Caki2 (cell line): Measurements from ENCODE around the gene TLL2. TPM values are rescaled to one million over a fixed set of nuclear protein-coding genes. Genes with fewer than 3 reads are reported as not detected.

Experiments used
- DNase-seq: peaks from one replicate; pipeline ENCODE4 v3.0.0-alpha.2; 2015; ENCODE audit warnings: low read depth
- in situ Hi-C: cut with HindIII; loops from 2 replicates; pipeline ENCODE4 v1.10.0; 2016; ENCODE audit warnings: low sequenced_read_pairs, low pct_unique_long_range_greater_than_20kb, mixed read lengths
- total RNA-seq: library from RNA; depleted of rRNA; stranded (reverse); fragments of >200 nt; shearing (Covaris generic); gene quantifications from 2 replicates; pipeline ENCODE4 v1.2.3, GENCODE V29; 2014; ENCODE audit warnings: low replicate concordance

Gene TLL2
- total RNA-seq, 1 experiment from 2014 or later, result 3.8 TPM

DNA sequence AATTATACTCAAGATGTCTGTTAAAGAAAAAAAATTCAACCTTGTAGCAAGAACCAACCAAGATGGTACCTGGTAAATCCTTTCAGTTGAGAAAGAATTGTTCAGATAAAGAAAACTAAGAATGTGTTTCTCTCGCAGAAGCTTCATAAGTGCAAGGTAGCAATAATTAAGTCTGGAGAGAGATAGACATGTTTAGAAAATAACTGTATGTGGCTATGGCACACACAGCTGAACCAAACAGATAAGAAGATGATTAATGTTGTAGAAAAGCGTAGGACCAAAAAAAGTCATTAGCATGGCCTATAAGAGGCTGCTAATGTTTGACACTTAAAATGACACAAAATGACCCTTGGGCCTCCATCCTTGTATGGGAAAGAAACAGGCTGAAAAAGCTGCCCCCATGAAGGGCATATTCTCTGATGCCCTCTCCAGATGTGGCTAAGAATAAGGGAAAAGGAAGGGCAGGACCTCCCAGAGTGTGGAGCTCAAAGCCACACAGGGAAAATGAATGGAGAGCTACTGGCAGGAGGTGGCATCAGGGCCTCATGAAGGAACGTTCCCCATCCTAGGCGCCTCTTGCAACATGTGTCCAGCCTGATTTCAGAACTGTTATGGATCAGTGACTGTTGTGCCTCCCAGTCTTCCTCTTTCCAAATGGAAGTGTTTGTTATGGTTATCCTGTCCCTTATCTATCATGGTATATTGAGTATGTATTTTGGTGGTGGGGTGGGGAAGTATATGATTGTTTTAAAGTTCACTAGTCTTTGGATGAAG, 30.7 kb downstream of the TLL2 start:
- no peak for DNase-seq
- in situ Hi-C loops, result loop anchor here (25.0 kb wide), 1 partner anchor 96 kb away; no protein-coding TSS in a partner anchor

DNA sequence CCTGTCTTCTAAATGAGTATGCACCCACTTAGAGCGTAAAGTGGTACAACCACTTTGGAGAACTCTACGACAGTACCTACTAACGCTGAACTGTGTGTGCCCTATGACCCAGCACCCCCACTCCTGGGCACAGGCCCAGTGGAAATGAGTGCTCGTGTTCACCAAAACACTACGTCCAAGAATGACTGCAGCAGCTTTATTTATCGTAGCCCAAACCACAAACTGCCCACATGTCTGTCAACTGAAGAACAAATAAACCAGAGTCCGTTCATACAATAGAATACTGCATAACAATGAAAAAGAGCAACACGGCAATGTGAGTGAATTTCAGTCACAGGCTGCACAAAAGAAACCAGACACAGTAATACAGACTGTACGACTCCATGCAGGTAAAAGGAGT, 35.4 kb downstream of the TLL2 start:
- in situ Hi-C loops, result loop anchor here (25.0 kb wide), 1 partner anchor 91 kb away; no protein-coding TSS in a partner anchor
- no peak for DNase-seq

DNA sequence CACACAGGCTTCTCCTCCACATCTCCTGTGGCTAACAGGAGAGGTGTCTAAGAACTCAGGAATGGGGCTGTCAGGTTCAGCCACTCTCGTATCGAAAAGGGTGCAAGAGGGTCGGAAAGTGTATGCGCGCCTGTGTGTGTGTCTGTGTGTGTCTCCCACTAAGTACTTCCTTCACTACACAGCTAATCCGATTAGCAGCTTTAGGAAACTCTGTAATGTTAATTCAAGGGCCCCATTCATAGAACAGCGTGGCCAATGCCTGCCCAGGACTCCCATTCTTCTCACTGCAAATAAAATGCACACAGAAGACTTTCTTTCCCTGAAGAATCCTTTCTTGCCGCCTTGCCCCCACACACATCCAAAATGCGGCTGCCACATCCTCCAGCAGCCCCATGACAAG, 39.9 kb downstream of the TLL2 start:
- in situ Hi-C loops, result no loop called here
- no peak for DNase-seq

DNA sequence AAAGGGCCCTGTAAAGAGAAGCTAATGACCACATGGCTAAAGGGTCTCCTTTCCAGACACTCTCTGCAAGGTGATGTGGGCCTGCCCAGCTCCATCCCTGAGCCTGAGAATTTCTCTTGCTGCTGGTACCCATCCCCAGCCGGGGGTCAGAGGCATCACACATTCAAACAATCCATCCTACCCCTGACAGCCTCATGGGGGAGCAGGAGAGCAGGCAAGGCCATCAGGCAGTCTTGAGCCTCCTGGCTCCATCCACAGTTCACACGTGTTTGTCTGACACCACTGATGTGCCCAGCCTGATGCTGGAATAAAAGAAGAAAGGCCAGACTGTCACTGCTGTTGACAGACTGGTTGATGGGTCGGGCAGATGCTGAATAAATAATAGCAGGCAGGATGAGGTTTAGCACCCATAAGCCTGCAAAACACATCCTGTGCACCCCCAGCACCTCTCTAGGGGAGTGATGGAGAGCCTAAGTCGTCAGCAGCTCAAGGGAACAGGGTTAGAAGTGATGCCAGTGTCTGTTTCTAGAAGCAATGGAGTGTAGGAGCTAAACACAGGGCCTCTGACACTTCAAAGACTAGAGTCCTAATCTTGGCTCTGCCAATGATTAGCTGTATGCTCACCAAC, 43.5 kb downstream of the TLL2 start:
- in situ Hi-C loops, result no loop called here
- DNase-seq, result no peak

DNA sequence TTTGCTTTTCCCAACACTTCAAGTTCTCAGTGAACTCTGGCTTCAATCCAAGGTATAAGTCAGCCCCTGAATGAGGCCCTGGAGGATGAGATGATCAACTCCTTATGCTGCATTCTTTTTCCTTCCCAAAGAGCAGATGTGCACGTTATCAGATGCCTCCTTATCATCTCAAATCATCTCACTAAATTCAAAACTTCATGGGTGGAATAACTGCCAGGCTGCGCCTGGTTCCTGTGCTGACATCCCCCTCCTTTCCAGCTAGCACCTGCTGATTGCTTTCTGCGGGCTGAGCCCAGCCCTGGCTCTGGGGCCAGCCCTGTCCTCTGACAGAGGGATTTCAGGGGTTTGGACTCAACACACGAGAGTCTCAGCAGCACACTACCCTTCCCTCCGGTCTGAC, 44.9 kb downstream of the TLL2 start:
- no peak for DNase-seq
- in situ Hi-C loops, result no loop called here

DNA sequence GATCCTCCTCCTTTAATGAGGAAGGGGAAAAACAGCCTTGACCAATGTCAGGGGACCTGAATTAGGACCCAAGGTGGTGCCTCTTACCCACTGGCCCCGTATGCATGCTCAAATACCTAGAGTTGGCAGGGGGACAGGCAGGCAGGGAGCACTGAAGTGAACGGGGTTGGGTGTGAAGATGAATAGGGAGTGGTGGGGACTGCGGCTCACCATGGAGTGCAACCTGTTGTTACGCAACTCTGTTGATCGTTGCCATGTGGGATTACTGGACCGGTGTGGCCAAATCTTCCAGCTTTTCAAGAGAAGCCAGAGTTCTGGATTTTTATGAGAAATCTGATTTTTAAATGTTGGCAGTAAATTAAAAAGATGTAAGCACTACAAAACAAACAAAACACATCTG, 48.1 kb downstream of the TLL2 start:
- DNase-seq, result no peak
- in situ Hi-C loops, result no loop called here

DNA sequence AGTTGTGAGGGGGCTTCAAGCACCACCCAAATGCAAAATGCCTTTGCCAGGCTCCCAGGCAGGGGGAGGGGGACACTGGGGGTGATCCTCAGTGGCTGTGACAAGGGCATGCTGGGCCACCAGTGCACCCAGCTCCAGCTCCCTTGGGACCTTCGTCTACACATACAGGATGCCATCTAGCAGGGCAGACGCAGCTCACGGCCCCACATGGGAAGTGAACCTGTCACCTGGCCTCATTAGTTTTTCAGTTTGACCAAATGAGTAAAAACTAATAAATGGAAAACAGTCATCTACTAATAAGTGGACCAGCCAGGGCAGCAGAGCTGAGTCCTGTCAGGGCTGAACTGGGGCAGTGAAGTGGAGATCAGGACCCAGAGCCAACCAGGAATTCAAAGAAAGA, 50.2 kb downstream of the TLL2 start:
- DNase-seq, result no peak
- in situ Hi-C loops, result no loop called here

DNA sequence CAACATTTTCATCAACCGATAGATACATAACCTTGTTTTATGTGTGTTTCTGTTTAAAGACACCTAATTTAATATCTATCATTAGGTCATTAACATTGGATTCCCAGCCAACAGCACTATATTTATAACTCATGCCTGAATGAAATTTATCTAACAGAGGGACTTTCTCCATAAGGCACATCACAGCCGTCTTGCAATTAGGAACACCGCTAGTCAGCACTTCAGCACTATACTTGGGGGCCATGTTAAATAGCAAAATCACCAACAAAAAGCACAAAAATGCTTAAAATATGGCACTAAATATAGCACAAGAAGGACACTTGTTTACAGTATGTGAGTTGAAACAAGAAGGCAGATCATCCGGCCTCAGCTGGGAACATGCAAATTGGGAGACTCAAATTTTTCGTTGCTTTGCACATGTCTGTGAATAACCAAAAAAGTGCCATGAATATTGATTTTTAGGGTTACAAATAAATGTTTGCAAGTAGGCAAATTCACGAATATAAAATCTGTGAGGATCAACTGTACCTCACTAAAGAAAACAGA, 51.0 kb downstream of the TLL2 start:
- in situ Hi-C loops, result no loop called here
- no peak for DNase-seq

DNA sequence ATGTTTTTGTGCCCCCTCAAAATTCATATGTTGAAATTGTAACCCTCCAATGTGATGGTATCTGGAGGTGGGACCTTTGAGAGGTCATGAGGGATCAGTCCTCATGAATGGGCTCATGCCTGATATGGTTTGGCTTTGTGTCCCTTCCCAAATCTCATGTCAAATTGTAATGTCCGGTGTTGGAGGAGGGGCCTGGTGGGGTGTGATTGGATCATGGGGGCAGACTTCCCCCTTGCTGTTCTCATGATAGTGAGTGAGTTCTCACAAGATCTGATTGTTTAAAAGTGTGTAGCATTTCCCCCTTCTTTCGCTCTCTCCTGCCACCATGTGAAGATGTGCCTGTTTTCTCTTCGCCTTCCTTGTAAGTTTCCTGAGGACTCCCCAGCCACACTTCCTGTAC, 53.4 kb downstream of the TLL2 start:
- in situ Hi-C loops, result no loop called here
- DNase-seq, result no peak

DNA sequence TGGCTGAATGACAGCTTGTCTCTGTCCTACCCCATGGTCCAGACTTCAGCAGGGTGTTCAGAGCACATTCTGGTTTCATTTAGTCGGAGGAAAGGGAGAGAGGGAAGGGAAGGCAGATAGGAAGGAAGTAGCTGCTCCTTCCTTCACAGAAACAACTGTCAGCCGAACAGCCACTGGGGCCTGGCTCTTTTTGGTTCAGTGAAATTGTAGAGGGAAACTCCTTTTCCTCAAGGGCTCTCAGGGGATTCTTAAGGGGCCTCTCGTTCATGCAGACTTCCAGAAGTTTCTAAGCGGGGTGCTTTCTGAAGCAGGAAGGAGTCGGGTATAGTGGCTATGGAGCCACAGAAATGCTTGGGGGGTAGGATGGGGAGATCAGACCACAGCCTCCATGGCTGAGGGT, 56.4 kb downstream of the TLL2 start:
- in situ Hi-C loops, result no loop called here
- DNase-seq, result no peak

DNA sequence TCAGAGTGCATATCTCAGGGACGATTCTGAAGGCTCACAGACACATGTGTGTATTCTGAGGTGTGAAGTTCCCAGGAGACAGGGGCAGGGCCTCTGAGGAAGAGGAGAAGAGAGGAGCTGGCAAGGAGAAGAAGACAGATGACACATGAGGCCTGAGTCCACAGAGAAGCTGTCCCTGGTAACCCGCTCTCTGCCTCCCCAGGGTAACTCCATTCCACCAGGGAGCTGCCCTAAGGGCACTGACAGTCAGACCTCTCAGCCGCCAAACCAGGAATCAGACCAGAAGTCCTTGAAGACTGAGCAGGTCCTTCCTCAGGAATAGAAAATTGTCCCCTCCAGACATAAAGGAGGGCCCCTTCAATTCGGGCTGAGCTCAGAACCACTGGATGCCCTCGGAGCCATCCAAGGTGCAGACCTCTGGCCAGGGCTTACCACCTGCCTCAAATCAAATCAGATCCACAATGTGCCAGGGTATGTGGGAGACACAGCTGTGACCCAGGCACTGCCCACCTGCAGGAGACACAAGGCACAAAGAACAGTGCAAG, 57.4 kb downstream of the TLL2 start:
- no peak for DNase-seq
- in situ Hi-C loops, result no loop called here

DNA sequence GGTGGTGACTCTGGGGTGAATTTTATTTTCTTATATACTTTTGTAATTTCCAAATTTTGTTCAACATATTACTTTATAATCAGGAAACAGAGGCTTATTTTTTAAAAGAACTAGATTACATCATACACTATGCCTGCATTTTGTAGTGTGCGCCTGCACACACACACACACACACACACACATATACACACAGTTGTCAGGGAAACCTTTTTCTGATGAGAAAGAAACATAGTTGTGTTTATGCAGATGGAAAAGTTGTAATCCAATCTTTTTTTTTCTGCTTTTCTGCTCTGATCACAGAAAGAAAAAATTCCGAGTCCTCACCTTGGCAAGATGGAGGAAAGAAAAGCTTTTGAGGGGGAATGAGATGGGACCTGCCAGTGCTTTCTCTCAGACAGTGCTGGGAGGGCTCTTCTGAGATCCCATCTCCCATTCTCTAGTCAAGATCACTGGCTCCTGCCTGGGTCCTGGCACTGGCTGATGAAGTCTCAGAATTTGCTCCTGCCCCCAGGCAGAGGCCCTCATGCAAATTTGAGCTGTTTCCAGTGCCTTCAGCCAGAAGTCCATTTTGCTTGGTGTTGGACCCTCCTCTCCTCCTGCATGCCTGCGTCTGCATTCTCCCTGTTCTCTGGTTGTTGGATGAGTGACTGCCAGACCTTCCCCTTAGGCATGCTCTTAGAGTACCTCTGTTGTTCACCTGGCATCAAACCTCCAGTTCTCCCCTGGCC, 59.7 kb downstream of the TLL2 start:
- no peak for DNase-seq
- in situ Hi-C loops, result no loop called here

DNA sequence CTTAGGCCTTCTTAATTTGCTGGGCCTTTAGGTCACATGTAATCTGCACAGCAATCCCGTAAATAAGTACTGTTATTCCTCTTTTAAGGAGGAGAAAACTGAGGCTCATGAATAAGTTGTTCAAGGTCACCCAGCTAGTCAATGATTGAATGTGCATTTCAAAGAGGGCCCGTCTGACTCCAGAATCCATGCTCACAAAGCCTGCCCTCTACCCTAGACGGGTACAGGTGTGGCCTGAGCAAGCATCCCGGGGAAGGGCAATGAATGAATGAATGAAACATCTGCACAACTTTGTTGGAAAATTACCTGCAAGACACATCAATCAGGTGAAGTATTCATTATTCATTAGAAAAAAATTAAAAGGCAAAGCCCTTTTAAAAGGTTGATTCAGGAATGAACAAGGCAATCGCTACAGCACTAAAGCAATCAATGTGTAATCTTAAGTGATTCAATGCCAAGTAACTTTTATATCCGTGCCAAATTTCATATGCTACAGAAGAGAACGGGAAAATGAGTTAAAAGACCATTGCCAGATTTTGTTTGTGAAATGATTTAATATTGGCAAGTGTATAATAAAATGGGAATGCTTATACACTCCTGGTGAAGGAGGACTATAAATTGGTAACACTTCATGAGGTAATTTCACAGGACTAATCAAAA, 61.1 kb downstream of the TLL2 start:
- no peak for DNase-seq
- in situ Hi-C loops, result no loop called here

DNA sequence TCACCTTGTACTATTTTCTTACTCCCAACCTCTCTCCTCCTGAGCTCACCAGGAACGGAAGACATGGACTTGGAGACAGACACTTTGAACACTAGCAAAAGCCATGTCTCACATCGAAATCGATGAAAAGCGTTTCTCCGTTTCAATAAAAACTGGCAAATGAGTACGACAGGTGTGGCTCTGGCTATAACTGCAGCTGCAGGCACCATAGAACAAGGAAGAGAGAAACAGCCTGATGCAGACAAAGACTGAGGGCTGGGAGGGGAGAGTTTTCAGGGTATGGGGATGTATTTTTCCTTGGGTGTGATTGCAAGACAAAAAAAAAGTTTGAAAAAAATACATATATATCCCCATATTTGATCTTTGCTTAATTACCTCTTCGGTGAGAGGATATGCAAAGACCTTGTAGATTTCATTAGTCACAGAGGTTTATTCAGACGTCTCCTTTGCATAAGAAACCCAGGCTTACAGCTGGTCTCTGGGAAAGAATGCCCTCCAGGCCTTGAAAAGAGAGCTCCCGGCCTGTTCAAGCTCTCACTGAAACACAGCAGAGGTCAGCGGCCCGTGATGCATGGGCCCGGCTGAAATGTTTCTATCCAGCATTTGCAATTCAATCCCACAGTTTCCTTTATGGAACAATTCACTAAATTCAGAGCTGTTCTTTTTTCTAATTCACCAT, 63.1 kb downstream of the TLL2 start:
- DNase-seq, result no peak
- in situ Hi-C loops, result no loop called here

DNA sequence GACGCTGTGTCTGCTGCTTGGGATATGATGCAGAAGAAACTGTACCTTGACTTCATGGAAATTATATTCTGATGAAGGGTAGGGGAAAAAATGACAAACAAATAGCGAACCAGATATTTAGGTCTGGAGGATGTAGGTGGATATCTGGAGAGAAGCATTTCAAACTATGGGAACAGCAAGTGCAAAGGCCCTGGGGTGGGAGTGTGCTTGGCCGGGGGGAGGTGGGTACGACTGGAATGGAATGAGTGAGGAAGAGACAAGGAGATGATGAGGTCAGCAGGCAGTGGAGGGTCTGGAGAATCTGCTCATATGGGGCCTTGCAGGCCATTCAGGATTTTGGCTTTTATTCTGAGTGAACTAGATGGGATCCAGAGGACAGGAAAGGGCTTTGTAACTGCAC, 65.2 kb downstream of the TLL2 start:
- DNase-seq, result no peak
- in situ Hi-C loops, result no loop called here

DNA sequence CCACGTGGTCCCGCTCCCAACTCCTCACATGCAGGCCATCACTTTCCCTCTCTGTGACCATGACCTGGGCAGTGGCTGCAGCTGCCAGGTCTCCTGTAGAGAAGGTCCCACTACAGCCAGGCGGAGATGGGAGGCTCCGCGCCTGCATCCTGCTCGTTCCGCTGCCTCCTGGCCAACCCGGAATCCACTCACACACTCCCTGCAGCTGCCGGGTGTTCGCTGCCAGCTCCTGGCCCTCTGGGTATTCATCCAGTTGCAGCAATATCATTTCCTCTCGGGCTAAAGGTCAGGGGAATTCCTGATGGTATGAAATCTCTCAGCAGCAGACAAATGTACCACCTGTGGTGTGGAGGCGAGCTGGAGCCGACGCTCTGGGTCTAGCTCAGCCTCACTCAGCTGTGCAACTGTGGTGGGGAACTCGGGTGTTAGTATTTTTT, 65.7 kb downstream of the TLL2 start:
- in situ Hi-C loops, result no loop called here
- DNase-seq, result no peak

DNA sequence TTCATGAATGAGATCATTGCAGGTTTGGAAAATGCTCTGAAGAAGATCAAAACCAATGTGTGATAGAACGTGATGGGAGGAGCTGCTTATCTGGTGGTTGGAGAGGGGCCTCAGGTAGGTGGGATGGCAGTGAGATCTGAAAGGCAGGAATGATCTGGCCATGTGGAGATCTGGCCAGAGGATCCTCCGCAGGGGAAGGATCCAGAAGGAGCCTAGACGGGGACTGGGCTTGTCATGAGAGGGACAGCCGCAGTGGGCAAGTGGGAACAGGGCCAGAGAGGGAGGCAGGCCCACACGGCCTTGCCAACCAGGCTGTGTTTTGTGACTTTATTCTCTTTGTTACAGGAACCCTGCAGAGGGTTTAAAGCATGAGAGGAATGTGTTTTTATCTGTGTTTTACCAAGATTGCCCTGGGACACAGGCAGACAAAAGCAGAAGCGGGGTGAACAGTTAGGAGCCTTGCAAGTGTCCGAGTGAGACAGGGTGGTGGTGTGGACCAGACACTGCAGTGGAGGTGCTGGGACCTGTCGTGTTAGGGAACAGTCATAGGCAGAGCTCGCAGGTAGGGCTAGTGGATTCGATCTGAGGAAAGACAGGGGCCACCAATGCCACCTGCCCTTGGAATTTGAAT, 66.6 kb downstream of the TLL2 start:
- DNase-seq, result no peak
- in situ Hi-C loops, result no loop called here
